ENCODE results near the gene MICU2.
"Not testable (repeated sequence)": the region's sequence is repeated elsewhere in the genome, so short reads cannot be mapped to it uniquely, and the experiment has no call there.

Gene MICU2

DNA sequence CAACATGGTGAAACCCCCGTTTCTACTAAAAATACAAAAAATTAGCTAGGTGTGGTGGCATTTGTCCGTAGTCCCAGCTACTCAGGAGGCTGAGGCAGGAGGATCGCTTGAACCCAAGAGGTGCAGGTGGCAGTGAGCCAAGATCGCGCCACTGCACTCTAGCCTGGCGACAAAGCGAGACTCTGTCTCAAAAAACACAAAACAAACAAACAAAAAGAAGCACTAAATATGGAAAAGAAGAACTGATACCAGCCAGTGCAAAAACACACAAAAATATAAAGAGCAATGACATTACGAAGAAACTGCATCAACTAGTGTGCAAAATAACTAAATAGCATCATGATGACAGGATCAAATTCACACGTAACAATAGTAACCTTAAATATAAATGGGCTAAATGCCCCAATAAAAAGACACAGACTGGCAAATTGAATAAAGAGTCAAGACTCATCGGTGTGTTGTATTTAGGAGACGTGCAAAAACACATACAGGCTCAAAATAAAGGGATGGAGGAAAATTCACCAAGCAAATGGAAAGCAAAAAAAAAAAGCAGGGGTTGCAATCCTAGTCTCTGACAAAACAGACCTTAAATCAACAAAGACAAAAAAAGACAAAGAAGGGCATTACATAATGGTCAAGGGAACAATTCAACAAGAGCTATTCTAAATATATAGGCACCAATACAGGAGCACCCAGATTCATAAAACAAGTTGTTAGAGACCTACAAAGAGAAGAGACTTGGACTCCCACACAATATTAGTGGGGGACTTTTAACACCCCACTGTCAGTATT is 13.1 kb downstream of the MICU2 start:
- H2AK5ac ChIP-seq (ENCODE audit: low read length); H4K8ac ChIP-seq (ENCODE audit: low read depth, low read length); H3K4me1 ChIP-seq (ENCODE audit: control insufficient read depth, low read depth, low read length); H4K5ac ChIP-seq (ENCODE audit: low read length); H2BK15ac ChIP-seq (replicated peaks; ENCODE audit: low read depth); H3K23ac ChIP-seq (ENCODE audit: low read length); H3K79me1 ChIP-seq (ENCODE audit: low read length); DNase-seq; H3K27me3 ChIP-seq (ENCODE audit: insufficient read depth, low read length, poor library complexity); H3K36me3 ChIP-seq (ENCODE audit: control insufficient read depth, insufficient read depth, low read length); H3K18ac ChIP-seq (ENCODE audit: low read length); H2BK120ac ChIP-seq (ENCODE audit: low read depth, low read length); H3K4me2 ChIP-seq (ENCODE audit: low read length); H3K56ac ChIP-seq (ENCODE audit: low read length); H3K4ac ChIP-seq (ENCODE audit: low read depth, low read length); H2BK5ac ChIP-seq (ENCODE audit: low read length); H3K9ac ChIP-seq (ENCODE audit: low read length); H3K27ac ChIP-seq (ENCODE audit: low read depth, low read length); H3K4me3 ChIP-seq (ENCODE audit: low read length): not testable (repeated sequence)
- peaks cover 11% of the 10 kb centered on the region for H3K79me2 ChIP-seq (ENCODE audit: control insufficient read depth, insufficient read depth, low read length)
- WGBS (ENCODE audit: extremely low coverage, insufficient coverage, low lambda C conversion rate): no CpG with 5 or more reads among the region's 11 CpGs

DNA sequence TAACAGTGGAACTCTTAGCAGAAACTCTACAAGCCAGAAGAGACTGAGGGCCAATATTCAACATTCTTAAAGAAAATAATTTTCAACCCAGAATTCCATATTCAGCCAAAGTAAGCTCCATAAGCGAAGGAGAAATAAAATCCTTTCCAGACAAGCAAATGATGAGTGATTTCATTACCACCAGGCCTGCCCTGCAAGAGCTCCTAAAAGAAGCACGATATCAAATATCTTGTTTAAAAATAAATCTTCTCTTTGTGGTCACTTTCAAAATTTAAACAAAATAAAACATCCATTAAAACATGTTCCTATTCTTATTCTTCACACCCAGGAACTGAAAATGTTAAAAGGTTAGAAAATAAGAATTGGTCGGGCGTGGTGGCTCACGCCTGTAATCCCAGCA is 13.7 kb downstream of the MICU2 start:
- Histone ChIP-seq H3K27me3 (ENCODE audit: insufficient read depth, low read length, poor library complexity) (no peaks in the 10 kb centered on the region), H3K56ac (ENCODE audit: low read length) (no peak overlapping the region), H3K9ac (ENCODE audit: low read length) (no peak overlapping the region), H3K4me1 (ENCODE audit: control insufficient read depth, low read depth, low read length) (no peaks in the 10 kb centered on the region), H3K79me2 (ENCODE audit: control insufficient read depth, insufficient read depth, low read length) (peaks cover 10% of the 10 kb centered on the region), H3K4me3 (ENCODE audit: low read length) (no peak overlapping the region), H2AK5ac (ENCODE audit: low read length) (no peak overlapping the region), H2BK5ac (ENCODE audit: low read length) (no peak overlapping the region), H3K4ac (ENCODE audit: low read depth, low read length) (no peak overlapping the region), H4K5ac (ENCODE audit: low read length) (no peak overlapping the region), H3K27ac (ENCODE audit: low read depth, low read length) (no peak overlapping the region), H3K79me1 (ENCODE audit: low read length) (peaks cover 7% of the 10 kb centered on the region), H3K4me2 (ENCODE audit: low read length) (no peak overlapping the region), H3K23ac (ENCODE audit: low read length) (no peak overlapping the region), H4K8ac (ENCODE audit: low read depth, low read length) (no peak overlapping the region), H2BK120ac (ENCODE audit: low read depth, low read length) (no peak overlapping the region), H3K18ac (ENCODE audit: low read length) (no peak overlapping the region), H3K36me3 (ENCODE audit: control insufficient read depth, insufficient read depth, low read length) (no peaks in the 10 kb centered on the region), H2BK15ac (replicated peaks; ENCODE audit: low read depth) (no peak overlapping the region)
- WGBS (ENCODE audit: extremely low coverage, insufficient coverage, low lambda C conversion rate): 100% methylated on average over 1 of the region's 5 CpGs
- DNase-seq: no peak

DNA sequence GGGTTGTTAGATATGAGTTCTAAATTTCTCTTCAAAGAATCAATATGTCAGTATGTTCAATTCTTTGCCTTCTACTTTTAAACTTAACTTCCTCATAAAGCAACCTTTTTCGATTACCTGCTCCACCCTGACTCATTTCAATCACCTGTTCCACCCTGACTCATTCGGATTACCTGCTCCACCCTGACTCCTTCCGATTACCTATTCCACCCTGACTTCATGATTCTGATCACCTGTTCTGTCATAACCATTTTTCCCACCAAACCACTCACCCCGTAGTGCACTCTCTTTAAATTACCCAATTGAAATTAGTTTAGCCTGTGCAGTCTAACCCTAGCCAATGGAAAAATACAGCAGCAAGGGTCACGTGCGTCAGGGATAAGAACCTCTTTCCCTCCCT is 14.5 kb downstream of the MICU2 start:
- not testable (repeated sequence) for H3K4me3 ChIP-seq (ENCODE audit: low read length); H3K4ac ChIP-seq (ENCODE audit: low read depth, low read length); H3K27ac ChIP-seq (ENCODE audit: low read depth, low read length); H3K79me2 ChIP-seq (ENCODE audit: control insufficient read depth, insufficient read depth, low read length); H2BK5ac ChIP-seq (ENCODE audit: low read length); H3K23ac ChIP-seq (ENCODE audit: low read length); H3K56ac ChIP-seq (ENCODE audit: low read length); H2BK15ac ChIP-seq (replicated peaks; ENCODE audit: low read depth); H3K79me1 ChIP-seq (ENCODE audit: low read length); H4K8ac ChIP-seq (ENCODE audit: low read depth, low read length); H3K4me1 ChIP-seq (ENCODE audit: control insufficient read depth, low read depth, low read length); H4K5ac ChIP-seq (ENCODE audit: low read length); H3K18ac ChIP-seq (ENCODE audit: low read length); H3K27me3 ChIP-seq (ENCODE audit: insufficient read depth, low read length, poor library complexity); H3K36me3 ChIP-seq (ENCODE audit: control insufficient read depth, insufficient read depth, low read length); DNase-seq; H2BK120ac ChIP-seq (ENCODE audit: low read depth, low read length); H3K9ac ChIP-seq (ENCODE audit: low read length); H3K4me2 ChIP-seq (ENCODE audit: low read length); H2AK5ac ChIP-seq (ENCODE audit: low read length)
- WGBS (ENCODE audit: extremely low coverage, insufficient coverage, low lambda C conversion rate): no CpG with 5 or more reads among the region's 6 CpGs

DNA sequence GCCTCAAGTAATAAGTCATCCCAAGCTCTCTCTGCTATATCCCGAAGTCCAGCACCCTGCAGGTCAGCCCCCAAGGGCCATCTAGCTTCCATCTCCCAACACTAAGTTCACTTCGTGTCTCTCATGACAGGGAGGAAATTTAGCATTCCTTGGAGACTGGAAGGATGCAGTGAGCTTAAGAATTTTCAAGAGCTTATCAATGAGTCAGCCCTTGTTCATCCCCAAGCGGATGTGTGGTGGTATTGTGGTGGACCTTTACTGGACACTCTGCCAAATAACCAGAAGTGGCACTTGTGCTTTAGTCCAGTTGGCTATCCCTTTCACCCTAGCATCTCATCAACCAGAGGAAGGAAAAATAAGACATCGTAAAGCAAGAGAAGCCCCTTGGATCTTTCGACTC is 15.6 kb downstream of the MICU2 start:
- WGBS (ENCODE audit: extremely low coverage, insufficient coverage, low lambda C conversion rate): no CpG with 5 or more reads among the region's 5 CpGs
- H3K79me2 ChIP-seq (ENCODE audit: control insufficient read depth, insufficient read depth, low read length); H3K18ac ChIP-seq (ENCODE audit: low read length); H4K5ac ChIP-seq (ENCODE audit: low read length); H3K4me2 ChIP-seq (ENCODE audit: low read length); H3K4me3 ChIP-seq (ENCODE audit: low read length); H3K56ac ChIP-seq (ENCODE audit: low read length); H2BK15ac ChIP-seq (replicated peaks; ENCODE audit: low read depth); H2BK120ac ChIP-seq (ENCODE audit: low read depth, low read length); DNase-seq; H3K23ac ChIP-seq (ENCODE audit: low read length); H2BK5ac ChIP-seq (ENCODE audit: low read length); H3K27ac ChIP-seq (ENCODE audit: low read depth, low read length); H3K79me1 ChIP-seq (ENCODE audit: low read length); H3K4me1 ChIP-seq (ENCODE audit: control insufficient read depth, low read depth, low read length); H3K27me3 ChIP-seq (ENCODE audit: insufficient read depth, low read length, poor library complexity); H3K4ac ChIP-seq (ENCODE audit: low read depth, low read length); H3K9ac ChIP-seq (ENCODE audit: low read length); H3K36me3 ChIP-seq (ENCODE audit: control insufficient read depth, insufficient read depth, low read length); H2AK5ac ChIP-seq (ENCODE audit: low read length); H4K8ac ChIP-seq (ENCODE audit: low read depth, low read length): not testable (repeated sequence)

DNA sequence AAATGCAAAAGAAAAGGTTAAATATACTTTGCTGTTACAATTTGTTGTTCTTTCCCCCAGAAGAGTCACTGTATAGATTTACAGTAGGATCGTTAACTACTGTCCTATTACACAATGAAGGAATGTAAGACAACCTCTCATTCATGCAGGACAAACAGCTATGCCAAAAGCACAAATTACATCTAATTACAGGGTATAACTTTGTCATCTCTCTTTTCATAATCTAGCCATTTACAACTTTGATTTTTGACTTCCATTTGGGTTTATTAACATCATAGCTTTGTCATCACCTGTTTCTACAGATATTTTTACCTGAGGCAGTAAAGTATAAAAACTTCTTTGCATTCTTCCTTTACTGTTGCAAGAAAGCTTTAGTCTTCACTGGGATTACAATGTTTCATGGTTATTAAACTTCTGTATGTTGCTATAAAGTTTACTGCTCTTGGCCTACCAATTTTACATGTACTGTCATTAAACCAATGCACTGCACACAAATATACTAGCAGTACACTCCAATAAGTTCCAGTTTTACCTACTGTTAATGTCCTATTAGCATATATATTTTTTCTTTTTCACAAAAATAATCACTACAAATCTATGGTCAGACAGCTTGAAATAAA is 18.9 kb downstream of the MICU2 start:
- H2BK5ac ChIP-seq (ENCODE audit: low read length): no peak overlapping the region
- H3K36me3 ChIP-seq (ENCODE audit: control insufficient read depth, insufficient read depth, low read length): no peaks in the 10 kb centered on the region
- no peak overlapping the region for H4K8ac ChIP-seq (ENCODE audit: low read depth, low read length)
- no peak overlapping the region for H3K4me2 ChIP-seq (ENCODE audit: low read length)
- H3K9ac ChIP-seq (ENCODE audit: low read length): no peak overlapping the region
- no peak overlapping the region for H3K23ac ChIP-seq (ENCODE audit: low read length)
- no peak overlapping the region for H4K5ac ChIP-seq (ENCODE audit: low read length)
- H3K79me2 ChIP-seq (ENCODE audit: control insufficient read depth, insufficient read depth, low read length): peaks cover 8% of the 10 kb centered on the region
- no peak for DNase-seq
- no peak overlapping the region for H2AK5ac ChIP-seq (ENCODE audit: low read length)
- no peak overlapping the region for H3K4ac ChIP-seq (ENCODE audit: low read depth, low read length)
- H3K56ac ChIP-seq (ENCODE audit: low read length): no peak overlapping the region
- WGBS (ENCODE audit: extremely low coverage, insufficient coverage, low lambda C conversion rate): no CpG with 5 or more reads among the region's 1 CpG
- H3K18ac ChIP-seq (ENCODE audit: low read length): no peak overlapping the region
- no peaks in the 10 kb centered on the region for H3K27me3 ChIP-seq (ENCODE audit: insufficient read depth, low read length, poor library complexity)
- no peak overlapping the region for H3K27ac ChIP-seq (ENCODE audit: low read depth, low read length)
- peaks cover 7% of the 10 kb centered on the region for H3K79me1 ChIP-seq (ENCODE audit: low read length)
- no peak overlapping the region for H3K4me3 ChIP-seq (ENCODE audit: low read length)
- H2BK120ac ChIP-seq (ENCODE audit: low read depth, low read length): no peak overlapping the region
- no peaks in the 10 kb centered on the region for H3K4me1 ChIP-seq (ENCODE audit: control insufficient read depth, low read depth, low read length)
- no peak overlapping the region for H2BK15ac ChIP-seq (replicated peaks; ENCODE audit: low read depth)
